ENCODE measurements around the gene RBMX. TPM values are rescaled to one million over a fixed set of nuclear protein-coding genes. Genes with fewer than 3 reads are reported as not detected.
"Not testable (repeated sequence)": the region's sequence is repeated elsewhere in the genome, so short reads cannot be mapped to it uniquely, and the experiment has no call there.

Gene RBMX
- total and polyA plus RNA-seq, 2 of the 4 experiments (the other 2 are of a cell fraction) = 151 to 337 TPM

GRCh38 chrX:136900071-136900470 is 19.5 kb upstream of the RBMX start:
- WGBS, 2 experiments (ENCODE audit: extremely low coverage in 2 of 2, insufficient read length in 1 of 2) = 83% methylated on average over 5 of the region's 10 CpGs; no CpG with 5 or more reads in 1 of the 2 experiments
- POLR2A ChIA-PET (ENCODE audit: unreplicated experiment); dilution Hi-C loops (cut with HindIII; ENCODE audit: low sequenced_read_pairs, unreplicated experiment); H2BK120ac ChIP-seq (ENCODE audit: low read depth, low read length); H2AK9ac ChIP-seq (replicated peaks; ENCODE audit: low read depth, low read length, poor library complexity); H4K20me1 ChIP-seq (ENCODE audit: insufficient read depth, low read length); H3K18ac ChIP-seq (ENCODE audit: low read depth, low read length); H2BK5ac ChIP-seq (ENCODE audit: low read depth, low read length, poor library complexity, severe bottlenecking); H2AK5ac ChIP-seq (ENCODE audit: low read depth, low read length); H3K4me3 ChIP-seq (ENCODE audit: insufficient read depth, low read depth, low read length); H3K56ac ChIP-seq (ENCODE audit: extremely low read depth, insufficient read depth, low read length); H2AFZ ChIP-seq (replicated peaks; ENCODE audit: low read length, poor library complexity); H3K79me1 ChIP-seq (ENCODE audit: low read depth in 1 of 2, low read length in 2 of 2); H3K9ac ChIP-seq (ENCODE audit: low read depth, low read length); H4K5ac ChIP-seq (ENCODE audit: low read depth, low read length); H3K4me1 ChIP-seq (ENCODE audit: control insufficient read depth, insufficient read depth, low read length); H4K8ac ChIP-seq (ENCODE audit: low read depth in 2 of 2, low read length in 2 of 2); DNase-seq; H3K4ac ChIP-seq (ENCODE audit: low read depth, low read length); CTCF ChIA-PET; H3K23ac ChIP-seq (ENCODE audit: low read depth, low read length); H2BK20ac ChIP-seq (ENCODE audit: low read depth, low read length); H3K27me3 ChIP-seq (ENCODE audit: control insufficient read depth, insufficient read depth, low read length); BruUV-seq (replicated peaks); H4K91ac ChIP-seq (ENCODE audit: insufficient read depth, low read depth, low read length); H2BK15ac ChIP-seq (ENCODE audit: low read depth, low read length); H3K27ac ChIP-seq (ENCODE audit: insufficient read depth, low read length); intact Hi-C loops (cut with micrococcal nuclease); H3K36me3 ChIP-seq (ENCODE audit: control insufficient read depth, insufficient read depth, low read length); H3K14ac ChIP-seq (replicated peaks; ENCODE audit: low read depth, low read length); H3K4me2 ChIP-seq (ENCODE audit: low read depth, low read length); in situ Hi-C loops (cut with MboI; ENCODE audit: low sequenced_read_pairs); H3K9me3 ChIP-seq (ENCODE audit: control insufficient read depth, insufficient read depth, low read length); H3K9me1 ChIP-seq (ENCODE audit: insufficient read depth, low read length); ATAC-seq (ENCODE audit: low read depth): not testable (repeated sequence)
